NT2/D1 (cell line): ENCODE measurements around the gene OOSP1.
"Not testable (repeated sequence)": the region's sequence is repeated elsewhere in the genome, so short reads cannot be mapped to it uniquely, and the experiment has no call there.

Source experiments
- DNase-seq: peaks from one replicate; pipeline ENCODE4 v3.0.0-alpha.2; 2011; ENCODE audit warnings: low read depth, low spot score
- H3K27me3 ChIP-seq: 2 replicates; pipeline ENCODE4 v1.6.0; 2011; ENCODE audit warnings: mild to moderate bottlenecking; ENCODE audit not compliant: insufficient read length, insufficient read depth
- H3K36me3 ChIP-seq: 2 replicates; pipeline ENCODE4 v1.6.1; 2011; ENCODE audit warnings: mild to moderate bottlenecking, low read length, mixed read lengths; ENCODE audit not compliant: insufficient read depth, insufficient read length
- H3K4me1 ChIP-seq: 2 replicates; pipeline ENCODE4 v1.5.1; 2011; ENCODE audit not compliant: insufficient read depth, insufficient read length
- H3K4me3 ChIP-seq: 2 replicates; pipeline ENCODE4 v1.5.1; 2011; ENCODE audit warnings: low read depth; ENCODE audit not compliant: insufficient read length
- H3K9ac ChIP-seq: 2 replicates; pipeline ENCODE4 v1.6.0; 2011; ENCODE audit warnings: low read depth; ENCODE audit not compliant: insufficient read length
- H3K9me3 ChIP-seq: 2 replicates; pipeline ENCODE4 v1.5.1; 2011; ENCODE audit warnings: mild to moderate bottlenecking, low read length; ENCODE audit not compliant: insufficient read depth
- SUZ12 ChIP-seq: IDR thresholded peaks from 2 replicates; pipeline ENCODE4 v1.6.1; 2011; ENCODE audit not compliant: insufficient read length, insufficient read depth; ENCODE audit errors: extremely low read depth
- YY1 ChIP-seq: IDR thresholded peaks from 2 replicates; pipeline ENCODE4 v1.6.1; 2011; ENCODE audit not compliant: insufficient read length, insufficient read depth
- ZNF274 ChIP-seq: IDR thresholded peaks from 2 replicates; pipeline ENCODE4 v1.6.1; 2011; ENCODE audit warnings: mild to moderate bottlenecking, low read depth, low read length

OOSP1 gene

GRCh38 chr11:59973097-59973496 is 34.9 kb downstream of the OOSP1 start:
- Histone ChIP-seq H3K9ac (no peak overlapping the region), H3K4me1 (no peaks in the 10 kb centered on the region), H3K4me3 (no peak overlapping the region), H3K36me3 (no peaks in the 10 kb centered on the region), H3K9me3 (no peaks in the 10 kb centered on the region), H3K27me3 (no peaks in the 10 kb centered on the region)
- TF ChIP-seq ZNF274 (no peak), YY1 (no peak), SUZ12 (no peak)
- no peak for DNase-seq

GRCh38 chr11:59981106-59981770 is 43.0 kb downstream of the OOSP1 start:
- Histone ChIP-seq H3K4me3 (no peak overlapping the region), H3K9ac (no peak overlapping the region), H3K9me3 (no peaks in the 10 kb centered on the region), H3K4me1 (no peaks in the 10 kb centered on the region), H3K36me3 (no peaks in the 10 kb centered on the region), H3K27me3 (no peaks in the 10 kb centered on the region)
- DNase-seq: no peak
- no peak for TF ChIP-seq YY1
- TF ChIP-seq SUZ12: no peak
- TF ChIP-seq ZNF274: no peak

GRCh38 chr11:59982037-59982436 is 43.8 kb downstream of the OOSP1 start:
- not testable (repeated sequence) for H3K9ac ChIP-seq, H3K27me3 ChIP-seq, H3K4me3 ChIP-seq, H3K9me3 ChIP-seq, H3K4me1 ChIP-seq, DNase-seq, H3K36me3 ChIP-seq

- TF ChIP-seq YY1 (no peak), SUZ12 (no peak), ZNF274 (no peak)
- no peaks in the 10 kb centered on the region for H3K36me3 ChIP-seq
- H3K27me3 ChIP-seq: no peaks in the 10 kb centered on the region
- DNase-seq: no peak
- H3K9me3 ChIP-seq: no peaks in the 10 kb centered on the region
- no peak overlapping the region for H3K9ac ChIP-seq
- H3K4me1 ChIP-seq: no peaks in the 10 kb centered on the region
- no peak overlapping the region for H3K4me3 ChIP-seq
These were observed 45.0 kb downstream of the OOSP1 start for GRCh38 chr11:59983212-59983611.

GRCh38 chr11:59984368-59984767 is 46.1 kb downstream of the OOSP1 start:
- H3K4me3 ChIP-seq: no peak overlapping the region
- no peaks in the 10 kb centered on the region for H3K36me3 ChIP-seq
- H3K9me3 ChIP-seq: no peaks in the 10 kb centered on the region
- H3K27me3 ChIP-seq: no peaks in the 10 kb centered on the region
- TF ChIP-seq YY1: no peak
- no peak for TF ChIP-seq ZNF274
- no peak for TF ChIP-seq SUZ12
- DNase-seq: no peak
- H3K4me1 ChIP-seq: no peaks in the 10 kb centered on the region
- H3K9ac ChIP-seq: no peak overlapping the region

GRCh38 chr11:59990421-59990820 is 52.2 kb downstream of the OOSP1 start:
- no peaks in the 10 kb centered on the region for H3K36me3 ChIP-seq
- no peaks in the 10 kb centered on the region for H3K9me3 ChIP-seq

GRCh38 chr11:59992425-59992824 is 54.2 kb downstream of the OOSP1 start:
- H3K27me3 ChIP-seq: no peaks in the 10 kb centered on the region
- no peaks in the 10 kb centered on the region for H3K4me1 ChIP-seq
- H3K36me3 ChIP-seq: no peaks in the 10 kb centered on the region
- TF ChIP-seq ZNF274: no peak
- no peak for TF ChIP-seq SUZ12
- no peak for TF ChIP-seq YY1
- no peak overlapping the region for H3K4me3 ChIP-seq
- no peak for DNase-seq
- H3K9ac ChIP-seq: no peak overlapping the region
- no peaks in the 10 kb centered on the region for H3K9me3 ChIP-seq

More at GRCh38 chr11:59990421-59990820, 52.2 kb downstream of the OOSP1 start:
- H3K4me3 ChIP-seq: no peak overlapping the region
- no peaks in the 10 kb centered on the region for H3K27me3 ChIP-seq
- DNase-seq: no peak
- no peak for TF ChIP-seq SUZ12
- no peak overlapping the region for H3K9ac ChIP-seq
- H3K4me1 ChIP-seq: no peaks in the 10 kb centered on the region

GRCh38 chr11:59997800-59998199 is 59.6 kb downstream of the OOSP1 start:
- Histone ChIP-seq H3K4me3 (no peak overlapping the region), H3K36me3 (no peaks in the 10 kb centered on the region), H3K9ac (no peak overlapping the region), H3K9me3 (peaks cover 13% of the 10 kb centered on the region), H3K4me1 (no peaks in the 10 kb centered on the region), H3K27me3 (no peaks in the 10 kb centered on the region)
- DNase-seq: no peak
- TF ChIP-seq ZNF274 (no peak), SUZ12 (no peak), YY1 (no peak)

- peaks cover 13% of the 10 kb centered on the region for H3K9me3 ChIP-seq
- no peak overlapping the region for H3K4me3 ChIP-seq
- no peak for DNase-seq
These were observed 61.5 kb downstream of the OOSP1 start for GRCh38 chr11:59999691-60000090.

More at GRCh38 chr11:59999691-60000090, 61.5 kb downstream of the OOSP1 start:
- Histone ChIP-seq H3K27me3 (no peaks in the 10 kb centered on the region), H3K9ac (no peak overlapping the region), H3K36me3 (no peaks in the 10 kb centered on the region), H3K4me1 (no peaks in the 10 kb centered on the region)
- no peak for TF ChIP-seq YY1
- peak; percentile 53; the same call in 1 of the 2 replicates for TF ChIP-seq ZNF274
